Measurements from ENCODE around the gene SPSB3.

The SPSB3 gene

GRCh38 chr16:1763521-1764511 lies 18.6 kb downstream of the SPSB3 start:
- no peak for DNase-seq (ENCODE audit: low spot score)

- DNase-seq (ENCODE audit: low spot score) = no peak
These were observed 19.4 kb downstream of the SPSB3 start for GRCh38 chr16:1762879-1763520.

GRCh38 chr16:1762196-1762878 lies 20.0 kb downstream of the SPSB3 start:
- DNase-seq (ENCODE audit: low spot score) = no peak

- no peak for DNase-seq (ENCODE audit: low spot score)
These were observed 20.6 kb downstream of the SPSB3 start for GRCh38 chr16:1761751-1762150.

- DNase-seq (ENCODE audit: low spot score) = no peak
These were observed 21.5 kb downstream of the SPSB3 start for GRCh38 chr16:1760911-1761310.

- DNase-seq (ENCODE audit: low spot score) = no peak
These were observed 22.9 kb downstream of the SPSB3 start for GRCh38 chr16:1759511-1759910.

- no peak for DNase-seq (ENCODE audit: low spot score)
These were observed 23.4 kb downstream of the SPSB3 start for GRCh38 chr16:1758923-1759322.

GRCh38 chr16:1757714-1758461 lies 24.5 kb downstream of the SPSB3 start:
- DNase-seq (ENCODE audit: low spot score) = no peak

GRCh38 chr16:1754204-1754603 lies 28.2 kb downstream of the SPSB3 start:
- DNase-seq (ENCODE audit: low spot score) = no peak

- no peak for DNase-seq (ENCODE audit: low spot score)
These were observed 29.5 kb downstream of the SPSB3 start for GRCh38 chr16:1752853-1753252.

- no peak for DNase-seq (ENCODE audit: low spot score)
These were observed 30.4 kb downstream of the SPSB3 start for GRCh38 chr16:1751946-1752345.

- DNase-seq (ENCODE audit: low spot score) = no peak
These were observed 32.9 kb downstream of the SPSB3 start for GRCh38 chr16:1749152-1750117.

- DNase-seq (ENCODE audit: low spot score) = no peak
These were observed 34.4 kb downstream of the SPSB3 start for GRCh38 chr16:1747934-1748333.

GRCh38 chr16:1746693-1747195 lies 35.6 kb downstream of the SPSB3 start:
- DNase-seq (ENCODE audit: low spot score) = no peak

- no peak for DNase-seq (ENCODE audit: low spot score)
These were observed 36.3 kb downstream of the SPSB3 start for GRCh38 chr16:1745900-1746692.

GRCh38 chr16:1745181-1745899 lies 37.0 kb downstream of the SPSB3 start:
- no peak for DNase-seq (ENCODE audit: low spot score)

GRCh38 chr16:1744338-1744840 lies 38.0 kb downstream of the SPSB3 start:
- DNase-seq (ENCODE audit: low spot score) = no peak

- no peak for DNase-seq (ENCODE audit: low spot score)
These were observed 38.7 kb downstream of the SPSB3 start for GRCh38 chr16:1743376-1744337.

All from COLO829 (cell line).